Body of pancreas (tissue), 4 donors: ENCODE data around the gene MBD3L2. TPM values are rescaled to one million over a fixed set of nuclear protein-coding genes. Genes with fewer than 3 reads are reported as not detected.
"Not testable (repeated sequence)": the region's sequence is repeated elsewhere in the genome, so short reads cannot be mapped to it uniquely, and the experiment has no call there.

Experiments
- ATAC-seq: fragments of 150-250 bp; one replicate; pipeline ENCODE4 v1.9.1; 2016
- DNase-seq, 4 donors: peaks; one replicate each; pipeline ENCODE4 v3.0.0-alpha.2; 2019
- H3K27ac ChIP-seq, 4 donors: fragments of 200-600 bp; sonication (generic); 1 replicate in 3 of 4; 2 replicates in 1 of 4; pipeline versions ENCODE4 v1.5.1 to v1.6.1; 2016 to 2019; ENCODE audit warnings: mild to moderate bottlenecking in 1 of 4, mixed read lengths in 1 of 4, moderate library complexity in 1 of 4
- H3K27me3 ChIP-seq, 2 donors: fragments of 200-600 bp; sonication (generic); one replicate each; pipeline ENCODE4 v1.6.0; 2016; ENCODE audit warnings: mild to moderate bottlenecking in 1 of 2
- H3K36me3 ChIP-seq, 2 donors: fragments of 200-600 bp; sonication (generic); replicated peaks in 1 of 2; 2 replicates each; pipeline ENCODE4 v1.5.1; 2016; ENCODE audit warnings: low read depth in 2 of 2; ENCODE audit not compliant: insufficient read depth in 1 of 2
- H3K4me1 ChIP-seq: fragments of 200-600 bp; sonication (generic); one replicate; pipeline ENCODE4 v1.6.0; 2016
- H3K4me3 ChIP-seq, 2 donors: fragments of 200-600 bp; sonication (generic); 1 replicate in 1 of 2; 2 replicates in 1 of 2; pipeline ENCODE4 v1.5.1; 2016 to 2019
- H3K9me3 ChIP-seq, 3 donors: fragments of 200-600 bp; sonication (generic); 1 replicate in 2 of 3; 2 replicates in 1 of 3; pipeline ENCODE4 v1.5.1; 2016
- CTCF ChIP-seq, 7 experiments: fragments of 450-650 bp in 4 of 7; fragments of 200-600 bp in 3 of 7; sonication (generic) in 3 of 7; IDR thresholded peaks; one replicate each; pipeline ENCODE4 v1.5.1; 2016 to 2019; ENCODE audit warnings: antibody characterized with exemption in 7 of 7
- POLR2A ChIP-seq, 3 donors: fragments of 450-650 bp; IDR thresholded peaks; one replicate each; pipeline ENCODE4 v1.6.1; 2016; ENCODE audit warnings: antibody characterized with exemption in 3 of 3, mild to moderate bottlenecking in 2 of 3
- WGBS, 2 donors: methylation state at CpG; one replicate each; pipeline ENCODE4 v1.1.5; 2017; 5-methylcytosine and 5-hydroxymethylcytosine counted together
- intact Hi-C: fragments of 100-400 bp; cut with DNase I; formaldehyde crosslinking; loops from one replicate; pipeline ENCODE4 v1.15.1; 2023
- total RNA-seq, 2 donors: library from RNA; depleted of rRNA; stranded (reverse); fragments of >200 nt; gene quantifications; one replicate each; pipeline ENCODE4 v1.1.0, GENCODE V29; 2016

Gene MBD3L2
- total RNA-seq, result not detected

GRCh38 chr19:7049021-7049420, at the start of gene MBD3L2:
TSS of gene MBD3L2 (plus strand) at chr19:7049321. CDS start at chr19:7049374, 53 bp downstream.
- H3K4me3 ChIP-seq, intact Hi-C loops, H3K27me3 ChIP-seq, H3K27ac ChIP-seq, DNase-seq, H3K4me1 ChIP-seq, H3K36me3 ChIP-seq, ATAC-seq, H3K9me3 ChIP-seq: not testable (repeated sequence)
- no CpG with 5 or more reads among the region's 7 CpGs for WGBS, 2 donors

- H3K27ac ChIP-seq, result no peak overlapping the region
- H3K4me1 ChIP-seq, result no peaks in the 10 kb centered on the region
- 47 to 48% methylated on average over 7 of the region's 7 CpGs for WGBS, 2 donors
- DNase-seq (no peak), ATAC-seq (no peak)
- H3K27me3 ChIP-seq, result no peaks in the 10 kb centered on the region
- no peaks in the 10 kb centered on the region for H3K9me3 ChIP-seq
- H3K36me3 ChIP-seq, result no peaks in the 10 kb centered on the region
- intact Hi-C loops, result no loop called here
- TF ChIP-seq POLR2A (IDR thresholded peaks at IDR 0.05) (no peak), CTCF (IDR thresholded peaks at IDR 0.05) (no peak)
- no peak overlapping the region for H3K4me3 ChIP-seq
These were observed 49.2 kb upstream of the MBD3L2 start for GRCh38 chr19:6999933-7000332.

DNA sequence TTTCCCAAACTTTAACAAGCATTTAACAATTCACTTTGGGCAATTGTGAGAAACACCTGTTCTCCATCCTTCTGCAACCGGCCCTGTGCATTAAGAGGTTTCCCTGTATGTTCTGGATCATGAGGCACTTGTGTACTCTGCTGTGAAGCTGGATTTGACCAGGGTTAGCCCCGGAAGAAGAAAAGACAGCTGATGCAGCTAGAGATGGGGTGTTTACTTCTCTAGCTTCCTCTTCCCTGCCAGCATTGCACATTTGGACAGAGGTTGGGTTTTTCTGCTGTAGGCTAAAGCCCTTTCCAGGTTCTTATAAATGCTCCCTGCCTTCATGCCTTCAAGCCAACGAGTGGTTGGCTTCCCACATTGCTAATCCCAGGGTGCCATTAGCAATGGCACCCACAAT, 48.8 kb upstream of the MBD3L2 start:
- H3K9me3 ChIP-seq, result no peaks in the 10 kb centered on the region
- no peaks in the 10 kb centered on the region for H3K27me3 ChIP-seq
- intact Hi-C loops, result no loop called here
- WGBS, 2 donors, result 35 to 58% methylated on average over 3 of the region's 3 CpGs
- no peaks in the 10 kb centered on the region for H3K36me3 ChIP-seq
- DNase-seq (peak in 1 of 4 donors; percentile 7), ATAC-seq (no peak)
- no peaks in the 10 kb centered on the region for H3K4me1 ChIP-seq
- TF ChIP-seq CTCF (IDR thresholded peaks at IDR 0.05) (no peak), POLR2A (IDR thresholded peaks at IDR 0.05) (no peak)
- H3K4me3 ChIP-seq, result no peak overlapping the region
- H3K27ac ChIP-seq, result no peak overlapping the region

DNA sequence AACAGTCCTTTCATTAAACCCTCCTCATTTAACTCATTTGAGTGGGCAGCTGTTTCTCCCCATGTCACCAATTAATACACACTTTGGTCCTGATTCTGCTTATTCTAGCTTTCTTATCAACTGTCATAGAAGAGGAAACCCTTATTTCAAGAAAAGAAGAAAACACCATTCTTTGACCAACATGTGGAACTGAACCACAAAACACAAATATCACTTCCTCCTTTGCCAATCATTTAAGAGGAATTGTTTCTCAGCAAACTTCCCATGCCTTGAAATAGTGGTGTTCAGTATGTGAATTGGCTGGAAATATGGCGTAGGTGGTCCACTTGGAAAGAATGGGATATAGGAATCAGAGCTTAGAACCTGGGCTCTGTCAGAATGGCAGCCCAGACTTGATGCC, 48.3 kb upstream of the MBD3L2 start:
- Histone ChIP-seq H3K4me1 (no peaks in the 10 kb centered on the region), H3K9me3 (no peaks in the 10 kb centered on the region), H3K27ac (no peak overlapping the region), H3K27me3 (no peaks in the 10 kb centered on the region), H3K4me3 (no peak overlapping the region), H3K36me3 (no peaks in the 10 kb centered on the region)
- TF ChIP-seq POLR2A (IDR thresholded peaks at IDR 0.05) (no peak), CTCF (IDR thresholded peaks at IDR 0.05) (no peak)
- DNase-seq (no peak), ATAC-seq (no peak)
- 50 to 54% methylated on average over 1 of the region's 1 CpG for WGBS, 2 donors
- intact Hi-C loops, result no loop called here

DNA sequence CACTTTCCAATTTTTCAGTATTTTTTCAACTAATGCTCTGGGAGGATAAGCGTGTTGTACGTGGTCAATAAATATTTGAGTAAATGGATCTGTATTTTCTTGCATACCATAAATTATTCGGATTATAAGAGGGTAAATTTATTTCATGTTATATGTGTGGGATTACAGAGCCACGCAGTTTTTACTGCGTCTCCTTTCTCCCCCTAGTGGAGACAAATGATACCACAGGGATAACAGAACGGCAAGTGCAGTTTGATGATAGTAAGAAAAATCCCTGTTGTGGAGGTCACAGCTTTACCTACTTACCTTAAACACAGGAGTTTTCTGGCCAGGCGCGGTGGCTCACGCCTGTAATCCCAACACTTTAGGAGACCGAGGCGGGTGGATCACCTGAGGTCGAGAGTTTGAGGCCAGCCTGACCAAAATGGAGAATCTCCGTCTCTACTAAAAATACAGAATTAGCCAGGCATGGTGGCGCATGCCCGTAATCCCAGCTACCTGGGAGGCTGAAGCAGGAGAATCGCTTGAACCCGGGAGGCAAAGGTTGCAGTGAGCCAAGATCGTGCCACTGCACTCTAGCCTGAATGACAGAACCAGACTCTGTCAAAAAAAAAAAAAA, 44.7 kb upstream of the MBD3L2 start:
- WGBS, 2 donors, result 81 to 84% methylated on average over 18 of the region's 18 CpGs
- DNase-seq, result no peak
- no peaks in the 10 kb centered on the region for H3K36me3 ChIP-seq
- no peak overlapping the region for H3K4me3 ChIP-seq
- ATAC-seq, result no peak
- no peak overlapping the region for H3K27ac ChIP-seq
- H3K27me3 ChIP-seq, result no peaks in the 10 kb centered on the region
- intact Hi-C loops, result no loop called here
- no peaks in the 10 kb centered on the region for H3K9me3 ChIP-seq
- no peaks in the 10 kb centered on the region for H3K4me1 ChIP-seq
- TF ChIP-seq CTCF (IDR thresholded peaks at IDR 0.05) (no peak), POLR2A (IDR thresholded peaks at IDR 0.05) (no peak)
